Esophagus (tissue), 2 donors: Measurements from ENCODE around the gene TMEM79. TPM values are rescaled to one million over a fixed set of nuclear protein-coding genes. Genes with fewer than 3 reads are reported as not detected.

Experiments
- H3K27ac ChIP-seq, 2 donors: one replicate each; pipeline ENCODE4 v1.5.1; 2013; ENCODE audit warnings: low read depth in 2 of 2, mild to moderate bottlenecking in 2 of 2, inconsistent platforms in 1 of 2, low read length in 1 of 2, moderate library complexity in 1 of 2
- H3K27me3 ChIP-seq, 2 donors: one replicate each; pipeline ENCODE4 v1.6.1; 2013; ENCODE audit warnings: low read length in 2 of 2, control low read depth in 1 of 2, mild to moderate bottlenecking in 1 of 2; ENCODE audit not compliant: insufficient read depth in 2 of 2, control insufficient read depth in 1 of 2
- H3K36me3 ChIP-seq, 2 donors: one replicate each; pipeline ENCODE4 v1.6.1; 2013; ENCODE audit warnings: low read length in 1 of 2; ENCODE audit not compliant: control insufficient read depth in 2 of 2, insufficient read depth in 2 of 2
- H3K4me1 ChIP-seq, 2 donors: one replicate each; pipeline ENCODE4 v1.6.1; 2013; ENCODE audit warnings: low read length in 1 of 2; ENCODE audit not compliant: control insufficient read depth in 2 of 2, insufficient read depth in 2 of 2
- H3K4me3 ChIP-seq, 2 donors: one replicate each; pipeline ENCODE4 v1.5.1; 2013; ENCODE audit warnings: low read length in 2 of 2, mild to moderate bottlenecking in 2 of 2, low read depth in 1 of 2, moderate library complexity in 1 of 2
- H3K9me3 ChIP-seq, 2 donors: one replicate each; pipeline ENCODE4 v1.6.1; 2013; ENCODE audit warnings: mild to moderate bottlenecking in 2 of 2, low read depth in 1 of 2, low read length in 1 of 2, moderate library complexity in 1 of 2; ENCODE audit not compliant: control insufficient read depth in 2 of 2, insufficient read depth in 1 of 2
- WGBS, 2 donors: extraction: QIAGEN DNeasy Blood & Tissue Kit; methylation state at CpG; one replicate each; pipeline ENCODE4 v1.1.7; 2013; 5-methylcytosine and 5-hydroxymethylcytosine counted together
- polyA plus RNA-seq, 2 donors: library from polyadenylated mRNA; stranded (reverse); fragments of 200-250 nt; gene quantifications; one replicate each; pipeline ENCODE4 v1.2.3, GENCODE V29; 2013
- donor health status: healthy with polysubstance abuse.
- donor health status: Bipolar disorder and iron deficiency.

Gene TMEM79, protein sequence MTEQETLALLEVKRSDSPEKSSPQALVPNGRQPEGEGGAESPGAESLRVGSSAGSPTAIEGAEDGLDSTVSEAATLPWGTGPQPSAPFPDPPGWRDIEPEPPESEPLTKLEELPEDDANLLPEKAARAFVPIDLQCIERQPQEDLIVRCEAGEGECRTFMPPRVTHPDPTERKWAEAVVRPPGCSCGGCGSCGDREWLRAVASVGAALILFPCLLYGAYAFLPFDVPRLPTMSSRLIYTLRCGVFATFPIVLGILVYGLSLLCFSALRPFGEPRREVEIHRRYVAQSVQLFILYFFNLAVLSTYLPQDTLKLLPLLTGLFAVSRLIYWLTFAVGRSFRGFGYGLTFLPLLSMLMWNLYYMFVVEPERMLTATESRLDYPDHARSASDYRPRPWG
- polyA plus RNA-seq = 100 to 1,000 TPM in 1 of 2 donors, 10 to 100 TPM in 1; 83.8 to 139 TPM

DNA sequence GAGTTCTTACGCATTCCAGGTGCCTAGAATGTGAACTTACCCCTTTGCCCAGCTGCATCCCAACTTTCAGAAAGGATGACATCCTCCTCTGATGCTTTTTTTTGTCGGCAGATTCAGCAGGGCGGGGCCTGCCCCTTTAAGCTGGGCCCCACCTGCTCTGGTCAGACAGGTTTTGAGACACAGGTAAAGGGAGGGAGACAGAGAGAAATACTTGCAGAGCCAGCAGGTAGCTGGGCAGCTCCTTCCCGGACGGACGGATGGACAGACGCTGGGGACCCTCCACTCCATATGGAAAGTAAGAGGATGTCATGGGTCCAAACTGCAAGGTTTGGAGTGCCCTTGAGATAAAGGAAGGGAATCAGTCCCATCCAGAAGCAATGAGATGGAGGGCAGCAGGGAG lies at the start of gene TMEM79:
TMEM79 (plus strand) TSS at position 214 of the 400 bp plus-strand sequence. CDS start 902 bp downstream, outside the sequence.
- Histone ChIP-seq H3K27ac (peak within 1 kb of the TSS; percentile 97), H3K4me3 (peak within 1 kb of the TSS; percentile 56 to 87), H3K4me1 (peaks cover 3 to 7% of the 10 kb centered on the region in 2 donors), H3K9me3 (no peaks in the 10 kb centered on the region), H3K27me3 (no peaks in the 10 kb centered on the region), H3K36me3 (peaks cover 0 to 19% of the 10 kb centered on the region in 2 donors)
- 56 to 57% methylated on average over 7 of the region's 7 CpGs for whole genome bisulfite sequencing, 2 donors

DNA sequence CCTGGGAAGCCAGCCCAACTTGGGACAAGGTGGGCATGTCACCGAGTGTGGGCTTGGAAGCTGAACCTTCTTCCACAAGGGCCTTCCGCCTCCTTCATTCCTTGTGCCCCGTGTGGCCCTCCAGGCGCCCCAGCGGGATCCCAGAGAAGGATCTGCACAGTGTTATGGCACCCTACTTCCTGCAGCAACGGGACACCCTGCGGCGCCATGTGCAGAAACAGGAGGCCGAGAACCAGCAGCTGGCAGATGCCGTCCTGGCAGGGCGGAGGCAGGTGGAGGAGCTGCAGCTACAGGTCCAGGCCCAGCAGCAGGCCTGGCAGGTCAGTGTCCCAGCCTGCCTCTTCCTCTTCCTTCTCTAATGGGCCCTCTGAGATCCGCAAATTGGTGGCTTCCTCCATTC lies 48.0 kb upstream of the TMEM79 start:
- Histone ChIP-seq H3K27ac (no peak overlapping the region), H3K9me3 (no peaks in the 10 kb centered on the region), H3K4me1 (peaks cover 0 to 1% of the 10 kb centered on the region in 2 donors), H3K27me3 (no peaks in the 10 kb centered on the region), H3K4me3 (no peak overlapping the region), H3K36me3 (peaks cover 9 to 33% of the 10 kb centered on the region in 2 donors)
- WGBS, 2 donors = 84 to 94% methylated on average over 12 of the region's 12 CpGs

DNA sequence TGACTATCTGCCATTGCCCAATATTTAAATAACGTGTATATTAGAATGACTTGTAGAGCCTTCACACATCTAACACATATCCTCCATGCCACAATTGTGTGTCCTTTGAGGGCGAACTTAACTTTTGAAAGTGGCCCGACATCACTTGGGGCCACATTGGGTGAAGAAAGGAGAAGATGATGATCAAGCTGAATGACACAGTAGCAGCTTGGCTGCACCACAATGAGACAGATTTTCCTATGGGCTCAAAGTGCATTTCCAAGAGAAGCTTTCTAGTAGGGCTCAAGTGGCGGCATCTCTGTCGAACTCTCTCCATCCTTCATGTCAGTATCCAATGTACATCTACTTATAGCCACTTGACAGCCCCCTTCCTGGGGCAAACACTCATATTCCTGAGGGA lies 45.9 kb upstream of the TMEM79 start:
- peaks cover 9 to 41% of the 10 kb centered on the region in 2 donors for H3K36me3 ChIP-seq
- WGBS, 2 donors = 94 to 98% methylated on average over 5 of the region's 5 CpGs

DNA sequence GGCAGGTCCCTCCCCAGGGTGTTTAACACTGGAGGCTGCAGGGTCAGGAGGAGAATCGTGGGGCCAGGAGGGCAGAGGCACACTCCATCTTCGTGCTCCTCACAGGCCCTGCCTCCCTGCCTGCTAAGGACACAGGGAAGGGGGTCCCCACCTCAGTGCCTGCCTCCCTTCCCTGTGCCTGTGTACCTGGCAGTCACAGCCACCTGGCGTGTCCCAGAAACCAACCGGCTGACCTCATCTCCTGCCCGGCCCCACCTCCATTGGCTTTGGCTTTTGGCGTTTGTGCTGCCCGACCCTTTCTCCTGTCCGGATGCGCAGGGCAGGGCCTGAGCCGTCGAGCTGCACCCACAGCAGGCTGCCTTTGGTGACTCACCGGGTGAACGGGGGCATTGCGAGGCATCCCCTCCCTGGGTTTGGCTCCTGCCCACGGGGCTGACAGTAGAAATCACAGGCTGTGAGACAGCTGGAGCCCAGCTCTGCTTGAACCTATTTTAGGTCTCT lies 42.8 kb upstream of the TMEM79 start:
- 42 to 60% methylated on average over 15 of the region's 15 CpGs for WGBS, 2 donors
- peaks cover 3 to 33% of the 10 kb centered on the region in 2 donors for H3K36me3 ChIP-seq

More for the DNA sequence above, 45.9 kb upstream of the TMEM79 start:
- H3K4me3 ChIP-seq = no peak overlapping the region
- H3K9me3 ChIP-seq = no peaks in the 10 kb centered on the region
- H3K27ac ChIP-seq = no peak overlapping the region
- H3K4me1 ChIP-seq = peaks cover 0 to 5% of the 10 kb centered on the region in 2 donors
- no peaks in the 10 kb centered on the region for H3K27me3 ChIP-seq

DNA sequence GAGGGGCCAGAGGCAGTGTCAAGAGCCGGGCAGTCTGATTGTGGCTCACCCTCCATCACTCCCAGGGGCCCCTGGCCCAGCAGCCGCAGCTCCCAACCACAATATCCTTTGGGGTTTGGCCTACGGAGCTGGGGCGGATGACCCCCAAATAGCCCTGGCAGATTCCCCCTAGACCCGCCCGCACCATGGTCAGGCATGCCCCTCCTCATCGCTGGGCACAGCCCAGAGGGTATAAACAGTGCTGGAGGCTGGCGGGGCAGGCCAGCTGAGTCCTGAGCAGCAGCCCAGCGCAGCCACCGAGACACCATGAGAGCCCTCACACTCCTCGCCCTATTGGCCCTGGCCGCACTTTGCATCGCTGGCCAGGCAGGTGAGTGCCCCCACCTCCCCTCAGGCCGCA lies 42.2 kb upstream of the TMEM79 start, which contains the start of gene BGLAP:
BGLAP (plus strand) TSS at position 259 of the 400 bp plus-strand sequence; CDS start at position 307, 48 bp downstream.
- Histone ChIP-seq H3K27ac (peak within 1 kb of the TSS in 1 of 2 donors; percentile 19), H3K36me3 (peaks cover 0 to 30% of the 10 kb centered on the region in 2 donors), H3K9me3 (peaks cover 0 to 2% of the 10 kb centered on the region in 2 donors), H3K4me3 (no peak within 1 kb of the TSS), H3K27me3 (no peaks in the 10 kb centered on the region), H3K4me1 (peaks cover 2 to 24% of the 10 kb centered on the region in 2 donors)
- WGBS, 2 donors = 77 to 79% methylated on average over 13 to 14 of the region's 14 CpGs

More for the DNA sequence above, 42.8 kb upstream of the TMEM79 start:
- H3K27me3 ChIP-seq = no peaks in the 10 kb centered on the region
- peaks cover 2 to 19% of the 10 kb centered on the region in 2 donors for H3K4me1 ChIP-seq
- peaks cover 0 to 2% of the 10 kb centered on the region in 2 donors for H3K9me3 ChIP-seq
- H3K4me3 ChIP-seq = no peak overlapping the region
- peak overlapping the region in 1 of 2 donors; percentile 19 for H3K27ac ChIP-seq

DNA sequence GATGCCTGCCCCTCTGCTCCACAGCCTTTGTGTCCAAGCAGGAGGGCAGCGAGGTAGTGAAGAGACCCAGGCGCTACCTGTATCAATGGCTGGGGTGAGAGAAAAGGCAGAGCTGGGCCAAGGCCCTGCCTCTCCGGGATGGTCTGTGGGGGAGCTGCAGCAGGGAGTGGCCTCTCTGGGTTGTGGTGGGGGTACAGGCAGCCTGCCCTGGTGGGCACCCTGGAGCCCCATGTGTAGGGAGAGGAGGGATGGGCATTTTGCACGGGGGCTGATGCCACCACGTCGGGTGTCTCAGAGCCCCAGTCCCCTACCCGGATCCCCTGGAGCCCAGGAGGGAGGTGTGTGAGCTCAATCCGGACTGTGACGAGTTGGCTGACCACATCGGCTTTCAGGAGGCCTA lies 41.4 kb upstream of the TMEM79 start:
- Histone ChIP-seq H3K27me3 (no peaks in the 10 kb centered on the region), H3K9me3 (peaks cover 0 to 2% of the 10 kb centered on the region in 2 donors), H3K27ac (no peak overlapping the region), H3K4me1 (peaks cover 2 to 30% of the 10 kb centered on the region in 2 donors), H3K36me3 (peaks cover 0 to 30% of the 10 kb centered on the region in 2 donors), H3K4me3 (no peak overlapping the region)
- 76 to 84% methylated on average over 10 of the region's 10 CpGs for WGBS, 2 donors

DNA sequence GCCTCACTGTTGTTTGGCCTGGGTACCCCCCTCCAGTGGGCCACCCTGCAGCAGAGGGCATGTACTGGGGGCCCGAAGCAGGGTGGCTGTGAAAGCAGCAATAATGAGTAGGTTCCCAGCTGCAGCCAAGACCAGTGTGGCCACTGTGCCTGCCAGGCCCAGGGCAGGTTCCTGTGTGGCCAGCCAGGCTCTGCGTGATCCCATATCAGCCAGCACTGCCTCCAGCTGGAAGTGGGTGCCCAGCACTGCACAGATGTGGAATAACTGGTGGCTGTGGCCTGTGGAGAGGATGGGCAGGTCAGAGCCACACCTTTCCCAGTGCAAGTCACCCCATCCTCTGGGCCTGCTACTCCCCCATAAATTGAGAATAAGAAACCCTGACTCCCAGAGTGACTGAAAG lies 40.0 kb upstream of the TMEM79 start:
- Histone ChIP-seq H3K27ac (no peak overlapping the region), H3K27me3 (no peaks in the 10 kb centered on the region), H3K4me1 (peaks cover 2 to 36% of the 10 kb centered on the region in 2 donors), H3K9me3 (peaks cover 0 to 2% of the 10 kb centered on the region in 2 donors), H3K36me3 (peaks cover 2 to 24% of the 10 kb centered on the region in 2 donors), H3K4me3 (no peak overlapping the region)
- WGBS, 2 donors = 83 to 92% methylated on average over 2 of the region's 2 CpGs

DNA sequence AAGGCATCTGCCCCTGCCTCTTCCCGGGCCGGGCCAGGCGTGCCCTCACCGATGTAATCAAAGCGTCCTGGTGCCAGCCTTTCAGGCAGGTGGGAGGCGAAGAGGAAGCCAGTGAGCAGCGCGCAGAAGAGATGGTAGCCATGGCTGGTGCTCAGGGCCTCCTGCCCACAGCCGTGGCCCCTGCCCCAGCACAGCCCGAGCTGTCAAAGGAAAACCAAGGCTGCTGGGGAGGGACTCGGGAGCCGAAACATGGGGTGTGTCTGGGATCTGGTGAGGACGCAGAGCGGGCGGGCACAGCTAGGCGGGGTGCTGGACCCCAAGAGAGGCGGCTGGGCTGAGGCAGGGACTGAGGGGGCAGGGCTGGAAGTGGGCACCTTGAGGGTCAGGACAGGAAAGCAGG lies 39.4 kb upstream of the TMEM79 start:
- no peak overlapping the region for H3K4me3 ChIP-seq
- WGBS, 2 donors = 81 to 84% methylated on average over 17 of the region's 17 CpGs
- peaks cover 2 to 36% of the 10 kb centered on the region in 2 donors for H3K4me1 ChIP-seq

DNA sequence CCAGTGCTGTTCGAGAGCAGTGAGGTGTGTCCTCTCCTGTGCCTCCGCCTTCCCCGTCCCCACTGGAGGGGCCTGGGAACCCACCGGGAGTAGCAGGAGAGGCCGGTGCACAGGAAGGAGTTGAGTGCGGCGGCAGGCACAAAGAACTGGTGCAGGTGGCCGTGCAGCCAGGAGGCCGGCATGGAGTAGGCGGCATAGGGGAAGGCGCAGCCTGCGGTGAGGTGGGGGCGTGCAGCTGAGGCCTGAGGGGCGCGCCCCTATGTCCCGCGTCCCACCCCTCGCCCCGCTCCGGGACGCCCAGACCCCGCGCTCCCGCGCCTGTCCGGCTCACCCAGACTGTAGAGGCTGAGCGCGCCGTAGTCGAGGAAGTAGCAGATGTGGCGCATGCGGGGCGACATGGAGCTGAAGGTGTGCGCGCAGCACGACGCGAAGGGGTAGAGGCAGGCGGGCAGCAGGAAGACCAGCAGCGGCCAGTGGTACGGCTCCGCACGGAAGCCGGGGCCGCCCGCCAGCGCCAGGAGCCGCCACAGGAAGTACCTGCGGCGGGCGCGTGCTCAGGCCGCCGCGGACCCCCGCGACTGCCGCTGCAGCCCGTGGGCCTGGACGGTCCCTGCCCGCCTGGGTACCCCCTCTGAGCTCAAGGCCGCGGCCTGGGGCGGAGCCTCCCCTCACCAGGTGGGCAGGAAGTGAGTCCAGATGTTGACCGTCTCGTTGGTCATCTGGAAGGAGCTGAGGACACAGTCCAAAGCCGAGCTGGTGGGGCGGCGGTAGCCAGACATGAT lies 38.5 kb upstream of the TMEM79 start:
- H3K27ac ChIP-seq = no peak overlapping the region
- H3K9me3 ChIP-seq = peaks cover 0 to 2% of the 10 kb centered on the region in 2 donors
- no peaks in the 10 kb centered on the region for H3K27me3 ChIP-seq
- 5 to 6% methylated on average over 57 to 69 of the region's 69 CpGs for WGBS, 2 donors
- peaks cover 2 to 36% of the 10 kb centered on the region in 2 donors for H3K4me1 ChIP-seq
- H3K36me3 ChIP-seq = peaks cover 7 to 29% of the 10 kb centered on the region in 2 donors
- H3K4me3 ChIP-seq = peak overlapping the region; percentile 19 to 23

More for the DNA sequence above, 39.4 kb upstream of the TMEM79 start:
- Histone ChIP-seq H3K36me3 (peaks cover 7 to 24% of the 10 kb centered on the region in 2 donors), H3K9me3 (peaks cover 0 to 2% of the 10 kb centered on the region in 2 donors), H3K27ac (no peak overlapping the region), H3K27me3 (no peaks in the 10 kb centered on the region)
